ENCODE results near the gene HBEGF.

- no peak for TF ChIP-seq EZH2 (IDR thresholded peaks at IDR 0.05)
- TF ChIP-seq ZFX (IDR thresholded peaks at IDR 0.05), result no peak
- TF ChIP-seq, protein P1, sequence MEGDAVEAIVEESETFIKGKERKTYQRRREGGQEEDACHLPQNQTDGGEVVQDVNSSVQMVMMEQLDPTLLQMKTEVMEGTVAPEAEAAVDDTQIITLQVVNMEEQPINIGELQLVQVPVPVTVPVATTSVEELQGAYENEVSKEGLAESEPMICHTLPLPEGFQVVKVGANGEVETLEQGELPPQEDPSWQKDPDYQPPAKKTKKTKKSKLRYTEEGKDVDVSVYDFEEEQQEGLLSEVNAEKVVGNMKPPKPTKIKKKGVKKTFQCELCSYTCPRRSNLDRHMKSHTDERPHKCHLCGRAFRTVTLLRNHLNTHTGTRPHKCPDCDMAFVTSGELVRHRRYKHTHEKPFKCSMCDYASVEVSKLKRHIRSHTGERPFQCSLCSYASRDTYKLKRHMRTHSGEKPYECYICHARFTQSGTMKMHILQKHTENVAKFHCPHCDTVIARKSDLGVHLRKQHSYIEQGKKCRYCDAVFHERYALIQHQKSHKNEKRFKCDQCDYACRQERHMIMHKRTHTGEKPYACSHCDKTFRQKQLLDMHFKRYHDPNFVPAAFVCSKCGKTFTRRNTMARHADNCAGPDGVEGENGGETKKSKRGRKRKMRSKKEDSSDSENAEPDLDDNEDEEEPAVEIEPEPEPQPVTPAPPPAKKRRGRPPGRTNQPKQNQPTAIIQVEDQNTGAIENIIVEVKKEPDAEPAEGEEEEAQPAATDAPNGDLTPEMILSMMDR (IDR thresholded peaks at IDR 0.05 in 2 of 3, conservative IDR thresholded peaks at IDR 0.05 in 1 of 3; ENCODE audit: borderline replicate concordance in 1 of 3, insufficient read depth in 1 of 3, low read depth in 2 of 3, low read length in 2 of 3), result peak in 1 of 3 experiments; percentile 18; a peak in 1 of 6 replicates
- TF ChIP-seq, protein P2, sequence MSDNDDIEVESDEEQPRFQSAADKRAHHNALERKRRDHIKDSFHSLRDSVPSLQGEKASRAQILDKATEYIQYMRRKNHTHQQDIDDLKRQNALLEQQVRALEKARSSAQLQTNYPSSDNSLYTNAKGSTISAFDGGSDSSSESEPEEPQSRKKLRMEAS (IDR thresholded peaks at IDR 0.05), result no peak
- TF ChIP-seq JUND (IDR thresholded peaks at IDR 0.05), result no peak
Measured at GRCh38 chr5:140345919-140346347, 470 bp downstream of the HBEGF start.
